Activated T-cell treated with anti-CD3 and anti-CD28 coated beads, Interleukin-2, amount 50 U/mL, for 4 hours (primary cell): ENCODE data around the gene CCIN. TPM values are rescaled to one million over a fixed set of nuclear protein-coding genes. Genes with fewer than 3 reads are reported as not detected.
"Not testable (repeated sequence)": the region's sequence is repeated elsewhere in the genome, so short reads cannot be mapped to it uniquely, and the experiment has no call there.

Source experiments
- ATAC-seq, 2 donors: fragments of 200-7000 bp; cut with Tn5 transposase; one replicate each; pipeline ENCODE4 v1.10.0; 2021
- DNase-seq: peaks from one replicate; pipeline ENCODE4 v3.0.0-alpha.2; 2020
- H3K27me3 Mint-ChIP-seq: one replicate; pipeline ENCODE4 v1.8.0; 2021; ENCODE audit warnings: low read depth, mixed read lengths
- H3K36me3 Mint-ChIP-seq: one replicate; pipeline ENCODE4 v1.8.0; 2022; ENCODE audit warnings: mixed read lengths; ENCODE audit not compliant: insufficient read depth
- H3K4me1 Mint-ChIP-seq: one replicate; pipeline ENCODE4 v1.8.0; 2021; ENCODE audit warnings: low read depth, mixed read lengths
- H3K4me3 Mint-ChIP-seq: one replicate; pipeline ENCODE4 v1.8.0; 2021; ENCODE audit warnings: mild to moderate bottlenecking, moderate library complexity, mixed read lengths
- H3K9me3 Mint-ChIP-seq: one replicate; pipeline ENCODE4 v1.8.0; 2021; ENCODE audit warnings: mixed read lengths
- total RNA-seq, 3 donors: library from RNA; stranded (reverse); gene quantifications; one replicate each; pipeline ENCODE4 v1.2.1, GENCODE V29; 2021

The CCIN gene
- total RNA-seq, 3 donors from 2014 or later, result not detected

DNA sequence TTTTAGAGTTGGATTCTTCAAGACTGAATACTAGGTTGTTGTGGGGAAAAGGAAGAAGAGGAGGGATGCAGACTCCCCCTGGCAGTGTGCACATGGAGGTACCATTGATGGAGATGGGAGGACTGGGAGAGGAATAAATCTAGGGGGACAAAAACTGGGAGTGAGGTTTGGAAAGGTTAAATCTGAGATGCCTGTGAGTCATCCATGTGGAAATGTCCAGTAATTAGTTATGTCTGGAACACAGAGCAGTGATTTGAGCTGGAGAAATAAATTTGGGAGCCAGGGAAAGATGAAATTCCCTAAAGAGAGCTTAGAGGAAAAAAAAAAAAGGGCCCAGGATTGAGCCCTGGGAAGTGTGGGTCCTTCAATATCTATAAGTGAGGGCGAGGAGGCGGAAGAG, 8.0 kb upstream of the CCIN start:
- no peak for DNase-seq
- Mint-ChIP-seq H3K4me1 (peaks cover 9% of the 10 kb centered on the region), H3K36me3 (peaks cover 17% of the 10 kb centered on the region), H3K4me3 (no peak overlapping the region), H3K27me3 (no peaks in the 10 kb centered on the region), H3K9me3 (no peaks in the 10 kb centered on the region)
- ATAC-seq, result no peak

DNA sequence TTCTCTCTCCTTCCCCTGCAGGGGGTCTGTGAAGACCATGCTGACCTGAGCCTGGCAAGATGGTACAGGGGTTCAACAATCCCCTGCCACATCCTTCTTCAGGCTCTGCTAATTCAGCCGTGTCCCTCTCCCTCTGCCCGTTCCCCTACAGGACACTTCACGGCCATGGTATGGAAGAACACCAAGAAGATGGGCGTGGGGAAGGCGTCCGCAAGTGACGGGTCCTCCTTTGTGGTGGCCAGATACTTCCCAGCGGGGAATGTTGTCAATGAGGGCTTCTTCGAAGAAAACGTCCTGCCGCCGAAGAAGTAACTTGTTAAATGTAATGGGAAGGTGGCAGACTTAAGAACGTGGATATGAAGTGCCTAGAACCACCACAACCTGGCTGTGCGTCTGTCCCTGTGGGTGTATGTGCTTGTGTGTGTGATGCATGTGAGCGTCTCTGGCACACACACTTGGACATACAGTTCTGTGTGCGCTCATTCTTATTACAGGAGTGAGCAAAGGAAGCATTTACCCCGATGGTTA, 6.9 kb upstream of the CCIN start:
- H3K36me3 Mint-ChIP-seq, result peaks cover 13% of the 10 kb centered on the region
- no peak for DNase-seq
- peaks cover 12% of the 10 kb centered on the region for H3K4me1 Mint-ChIP-seq
- no peak for ATAC-seq
- no peaks in the 10 kb centered on the region for H3K9me3 Mint-ChIP-seq
- no peak overlapping the region for H3K4me3 Mint-ChIP-seq
- H3K27me3 Mint-ChIP-seq, result no peaks in the 10 kb centered on the region

DNA sequence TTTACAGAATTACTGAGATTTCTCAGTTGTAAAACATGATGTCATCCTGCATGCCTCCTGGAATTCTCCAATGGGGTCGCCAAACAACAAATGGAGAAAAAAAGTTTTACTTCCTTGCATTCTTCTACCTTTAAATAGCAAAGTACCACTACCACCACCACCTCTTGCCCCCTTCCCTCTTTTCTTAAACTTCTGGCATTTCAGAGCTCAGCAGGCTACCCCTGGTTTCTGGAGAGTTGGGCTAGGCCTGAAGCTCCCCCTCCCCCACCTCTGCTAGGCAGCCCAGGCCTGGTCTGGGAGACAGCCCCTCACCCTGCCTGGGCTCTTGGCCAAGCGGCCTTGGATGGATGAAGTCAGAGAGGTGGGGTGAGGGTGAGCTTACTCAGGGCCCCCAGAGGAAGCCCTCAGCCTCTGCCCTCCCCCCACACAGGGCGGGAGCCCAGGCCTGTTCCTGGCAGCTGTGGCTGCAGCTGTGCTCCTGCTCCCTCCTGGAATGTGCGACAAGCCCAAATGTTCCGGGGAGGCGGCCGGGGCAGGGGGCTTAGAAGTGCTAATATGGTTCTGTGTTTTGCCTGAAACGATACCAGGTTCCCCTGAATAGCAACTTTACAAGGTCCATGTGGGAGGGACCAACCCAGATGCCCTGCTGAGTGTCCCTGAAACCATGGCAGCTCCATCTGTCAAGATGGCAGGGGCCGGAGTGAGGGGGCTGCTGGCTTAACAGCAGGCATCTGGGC, 6.0 kb upstream of the CCIN start:
- H3K27me3 Mint-ChIP-seq, result no peaks in the 10 kb centered on the region
- no peaks in the 10 kb centered on the region for H3K9me3 Mint-ChIP-seq
- H3K36me3 Mint-ChIP-seq, result peaks cover 11% of the 10 kb centered on the region
- H3K4me1 Mint-ChIP-seq, result peaks cover 10% of the 10 kb centered on the region
- ATAC-seq, result no peak
- DNase-seq, result no peak
- no peak overlapping the region for H3K4me3 Mint-ChIP-seq

DNA sequence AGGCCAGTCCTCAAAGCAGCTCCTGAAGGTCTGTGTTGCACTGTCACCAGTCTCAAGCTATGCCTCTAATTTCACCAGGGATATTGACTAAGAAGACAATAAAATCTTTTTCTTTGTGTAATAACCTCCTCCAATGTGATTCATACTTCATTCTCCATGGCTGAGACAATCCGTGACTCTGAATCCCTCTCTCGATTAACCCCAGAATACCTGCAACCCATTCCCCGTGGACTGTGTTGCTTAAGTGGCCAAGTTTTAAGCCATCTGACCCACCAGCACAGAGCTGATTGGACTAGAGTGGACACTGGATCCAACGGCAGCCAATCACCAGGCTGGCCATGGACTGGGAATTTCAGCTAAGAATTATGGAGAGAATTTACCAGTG, 5.4 kb upstream of the CCIN start:
- ATAC-seq (no peak), DNase-seq (no peak)
- Mint-ChIP-seq H3K4me3 (no peak overlapping the region), H3K36me3 (peaks cover 7% of the 10 kb centered on the region), H3K27me3 (no peaks in the 10 kb centered on the region), H3K4me1 (peaks cover 7% of the 10 kb centered on the region), H3K9me3 (no peaks in the 10 kb centered on the region)

DNA sequence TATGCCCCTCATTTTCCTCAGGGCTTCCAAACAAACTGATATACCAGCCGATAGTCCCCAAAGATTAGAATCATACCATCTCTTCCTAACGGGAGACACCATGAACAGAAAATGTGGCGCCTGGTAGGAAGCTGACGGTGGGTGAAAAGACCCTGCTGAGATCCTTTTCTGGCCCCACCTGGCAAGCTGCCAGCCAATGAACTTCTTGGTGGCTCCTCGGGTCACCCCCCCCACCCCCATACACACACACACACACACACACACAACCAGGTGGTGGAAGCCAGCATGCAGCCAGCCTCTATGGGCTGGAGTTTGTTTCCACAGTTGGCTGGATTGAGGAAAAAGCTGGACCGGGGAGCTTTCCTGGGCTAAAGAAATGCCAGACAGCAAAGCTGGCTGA, 4.8 kb upstream of the CCIN start:
- Mint-ChIP-seq H3K36me3 (peaks cover 5% of the 10 kb centered on the region), H3K9me3 (no peaks in the 10 kb centered on the region), H3K4me1 (peaks cover 7% of the 10 kb centered on the region), H3K27me3 (no peaks in the 10 kb centered on the region), H3K4me3 (no peak overlapping the region)
- no peak for DNase-seq
- no peak for ATAC-seq

GRCh38 chr9:36164989-36165388, 4.2 kb upstream of the CCIN start:
- Mint-ChIP-seq H3K9me3 (no peaks in the 10 kb centered on the region), H3K27me3 (no peaks in the 10 kb centered on the region), H3K4me1 (peaks cover 7% of the 10 kb centered on the region), H3K4me3 (peak overlapping the region; percentile 54), H3K36me3 (peaks cover 4% of the 10 kb centered on the region)
- ATAC-seq, result no peak
- DNase-seq, result no peak

GRCh38 chr9:36165826-36166167, 3.4 kb upstream of the CCIN start:
- H3K4me3 Mint-ChIP-seq, result peak overlapping the region; percentile 54
- ATAC-seq (no peak), DNase-seq (no peak)
- H3K4me1 Mint-ChIP-seq, result peaks cover 7% of the 10 kb centered on the region
- H3K36me3 Mint-ChIP-seq, result no peaks in the 10 kb centered on the region
- no peaks in the 10 kb centered on the region for H3K27me3 Mint-ChIP-seq
- no peaks in the 10 kb centered on the region for H3K9me3 Mint-ChIP-seq

- H3K9me3 Mint-ChIP-seq, result no peaks in the 10 kb centered on the region
- H3K4me1 Mint-ChIP-seq, result peaks cover 4% of the 10 kb centered on the region
- no peaks in the 10 kb centered on the region for H3K27me3 Mint-ChIP-seq
- peak overlapping the region; percentile 75 for H3K4me3 Mint-ChIP-seq
- DNase-seq, result peak; percentile 79
- ATAC-seq, result peak; percentile 96 to 100
- no peaks in the 10 kb centered on the region for H3K36me3 Mint-ChIP-seq
Measured at GRCh38 chr9:36166168-36166927, 2.8 kb upstream of the CCIN start.

DNA sequence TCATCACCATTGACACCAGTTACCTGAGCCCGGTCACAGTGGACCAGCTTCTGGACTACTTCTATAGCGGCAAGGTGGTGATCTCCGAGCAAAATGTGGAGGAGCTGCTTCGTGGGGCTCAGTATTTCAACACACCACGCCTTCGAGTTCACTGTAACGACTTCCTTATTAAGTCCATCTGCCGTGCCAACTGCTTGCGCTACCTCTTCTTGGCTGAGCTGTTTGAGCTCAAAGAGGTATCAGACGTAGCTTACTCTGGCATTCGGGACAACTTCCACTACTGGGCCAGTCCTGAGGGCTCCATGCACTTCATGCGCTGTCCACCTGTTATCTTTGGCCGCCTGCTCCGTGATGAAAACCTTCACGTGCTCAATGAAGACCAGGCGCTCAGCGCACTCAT, 520 bp downstream of the CCIN start:
- H3K27me3 Mint-ChIP-seq, result no peaks in the 10 kb centered on the region
- H3K36me3 Mint-ChIP-seq, result no peaks in the 10 kb centered on the region
- H3K9me3 Mint-ChIP-seq, result no peaks in the 10 kb centered on the region
- H3K4me3 Mint-ChIP-seq, result no peak overlapping the region
- no peak for ATAC-seq
- DNase-seq, result no peak
- H3K4me1 Mint-ChIP-seq, result peaks cover 4% of the 10 kb centered on the region

DNA sequence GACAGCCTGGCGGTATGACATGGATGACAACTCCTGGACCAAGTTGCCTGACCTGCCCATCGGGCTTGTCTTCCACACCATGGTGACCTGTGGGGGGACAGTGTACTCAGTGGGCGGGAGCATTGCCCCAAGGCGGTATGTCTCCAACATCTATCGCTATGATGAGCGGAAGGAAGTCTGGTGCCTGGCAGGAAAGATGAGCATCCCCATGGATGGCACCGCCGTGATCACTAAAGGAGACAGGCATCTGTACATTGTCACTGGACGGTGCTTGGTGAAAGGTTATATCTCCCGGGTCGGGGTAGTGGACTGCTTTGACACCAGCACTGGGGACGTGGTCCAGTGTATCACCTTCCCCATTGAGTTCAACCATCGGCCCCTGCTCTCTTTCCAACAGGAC, 1.3 kb downstream of the CCIN start:
- Mint-ChIP-seq H3K4me3 (no peak overlapping the region), H3K9me3 (no peaks in the 10 kb centered on the region), H3K36me3 (no peaks in the 10 kb centered on the region), H3K27me3 (no peaks in the 10 kb centered on the region), H3K4me1 (peaks cover 4% of the 10 kb centered on the region)
- ATAC-seq, result no peak
- no peak for DNase-seq

DNA sequence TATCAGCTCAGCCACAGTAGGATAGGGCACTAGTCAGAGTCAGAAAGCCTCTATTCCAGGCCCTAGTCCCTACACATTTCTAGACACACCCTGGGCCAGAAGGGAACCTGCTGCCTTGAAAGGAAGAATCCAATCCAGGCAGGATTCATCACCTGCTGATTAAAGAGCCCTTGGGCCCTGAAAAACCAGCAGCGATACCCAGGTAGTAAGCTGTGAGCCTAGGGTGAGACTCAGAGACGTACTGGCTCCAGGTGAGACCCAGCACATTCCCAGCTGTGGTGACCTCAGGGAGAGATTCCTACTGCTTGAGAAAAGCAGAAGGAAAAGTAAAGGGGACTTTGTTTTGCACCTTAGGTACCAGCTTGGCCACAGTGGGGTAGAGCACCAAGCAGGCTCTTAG, 4.7 kb downstream of the CCIN start:
- Mint-ChIP-seq H3K27me3 (no peaks in the 10 kb centered on the region), H3K36me3 (no peaks in the 10 kb centered on the region), H3K4me3 (no peak overlapping the region), H3K9me3 (no peaks in the 10 kb centered on the region), H3K4me1 (peaks cover 3% of the 10 kb centered on the region)
- ATAC-seq (no peak), DNase-seq (no peak)

GRCh38 chr9:36174271-36174670, 5.1 kb downstream of the CCIN start:
- ATAC-seq (no peak), DNase-seq (no peak)
- H3K9me3 Mint-ChIP-seq, result no peaks in the 10 kb centered on the region
- no peaks in the 10 kb centered on the region for H3K36me3 Mint-ChIP-seq
- peaks cover 4% of the 10 kb centered on the region for H3K4me1 Mint-ChIP-seq
- no peaks in the 10 kb centered on the region for H3K27me3 Mint-ChIP-seq
- H3K4me3 Mint-ChIP-seq, result no peak overlapping the region

DNA sequence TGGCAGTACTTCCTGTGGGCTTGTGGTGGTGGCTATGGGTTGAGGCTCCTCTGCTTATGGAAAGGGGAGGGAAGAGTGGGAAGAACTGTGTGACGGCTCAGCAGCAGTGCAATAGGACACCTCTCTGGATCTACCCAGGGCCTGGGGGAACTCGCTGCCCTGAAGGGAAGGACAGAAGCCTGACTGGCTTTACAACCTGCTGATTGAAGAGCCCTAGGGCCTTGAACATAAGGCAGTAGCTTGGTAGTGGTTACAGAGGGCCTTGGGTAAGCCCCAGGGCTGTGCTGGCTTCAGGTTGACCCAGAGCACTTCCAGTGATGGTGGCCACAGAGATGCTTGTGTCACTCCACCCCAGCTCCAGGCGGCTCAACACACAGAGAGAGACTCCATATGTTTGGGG, 5.5 kb downstream of the CCIN start:
- DNase-seq, result no peak
- no peaks in the 10 kb centered on the region for H3K27me3 Mint-ChIP-seq
- no peak overlapping the region for H3K4me3 Mint-ChIP-seq
- peaks cover 4% of the 10 kb centered on the region for H3K4me1 Mint-ChIP-seq
- ATAC-seq, result no peak
- H3K36me3 Mint-ChIP-seq, result no peaks in the 10 kb centered on the region
- H3K9me3 Mint-ChIP-seq, result no peaks in the 10 kb centered on the region

GRCh38 chr9:36175209-36175608, 6.0 kb downstream of the CCIN start:
- H3K4me3 Mint-ChIP-seq, H3K36me3 Mint-ChIP-seq, H3K4me1 Mint-ChIP-seq, H3K27me3 Mint-ChIP-seq, H3K9me3 Mint-ChIP-seq, DNase-seq, ATAC-seq: not testable (repeated sequence)

- ATAC-seq, DNase-seq, H3K4me3 Mint-ChIP-seq, H3K27me3 Mint-ChIP-seq, H3K36me3 Mint-ChIP-seq, H3K4me1 Mint-ChIP-seq, H3K9me3 Mint-ChIP-seq: not testable (repeated sequence)
Measured at GRCh38 chr9:36176496-36176895, 7.3 kb downstream of the CCIN start.
